Liver (tissue), 9 donors: ENCODE results near the gene OR2S2. TPM values are rescaled to one million over a fixed set of nuclear protein-coding genes. Genes with fewer than 3 reads are reported as not detected.

Experiments used
- DNase-seq: peaks from one replicate; pipeline ENCODE4 v3.0.0-alpha.2; 2017; ENCODE audit warnings: low spot score
- H3K27ac ChIP-seq, 2 donors: one replicate each; pipeline ENCODE4 v1.7.0; 2013; ENCODE audit warnings: inconsistent platforms in 2 of 2, low read length in 2 of 2, control low read depth in 1 of 2, low read depth in 1 of 2, mild to moderate bottlenecking in 1 of 2
- H3K27me3 ChIP-seq, 4 donors: one replicate each; pipeline versions ENCODE4 v1.6.1 to v1.7.0; 2013; ENCODE audit warnings: low read length in 3 of 4, inconsistent platforms in 1 of 4, mild to moderate bottlenecking in 1 of 4, moderate library complexity in 1 of 4; ENCODE audit not compliant: control insufficient read depth in 4 of 4, insufficient read depth in 4 of 4
- H3K36me3 ChIP-seq, 4 donors: one replicate each; pipeline versions ENCODE4 v1.6.1 to v1.7.0; 2013; ENCODE audit warnings: low read length in 3 of 4, mild to moderate bottlenecking in 3 of 4, low read depth in 1 of 4, moderate library complexity in 1 of 4; ENCODE audit not compliant: control insufficient read depth in 4 of 4, insufficient read depth in 3 of 4
- H3K4me1 ChIP-seq, 4 donors: one replicate each; pipeline versions ENCODE4 v1.6.1 to v1.7.0; 2013; ENCODE audit warnings: low read length in 3 of 4, mild to moderate bottlenecking in 3 of 4, moderate library complexity in 1 of 4; ENCODE audit not compliant: control insufficient read depth in 4 of 4, insufficient read depth in 4 of 4
- H3K4me3 ChIP-seq, 3 donors: one replicate each; pipeline versions ENCODE4 v1.6.1 to v1.7.0; 2013; ENCODE audit warnings: low read length in 3 of 3, control low read depth in 1 of 3, low read depth in 1 of 3, mild to moderate bottlenecking in 1 of 3
- H3K9ac ChIP-seq, 2 donors: one replicate each; pipeline ENCODE4 v1.7.0; 2013; ENCODE audit warnings: low read length in 2 of 2, mild to moderate bottlenecking in 2 of 2, moderate library complexity in 2 of 2, control low read depth in 1 of 2, low read depth in 1 of 2
- H3K9me3 ChIP-seq, 4 donors: one replicate each; pipeline versions ENCODE4 v1.6.1 to v1.7.0; 2013; ENCODE audit warnings: low read length in 3 of 4; ENCODE audit not compliant: control insufficient read depth in 4 of 4
- CTCF ChIP-seq: fragments of 150-350 bp; IDR thresholded peaks from 2 replicates; pipeline ENCODE4 v1.5.1; 2017; ENCODE audit warnings: improper control_type of control experiment, low read depth, low read length; ENCODE audit not compliant: missing input control
- EGR1 ChIP-seq, 2 donors: IDR thresholded peaks; 2 replicates each; pipeline ENCODE4 v1.6.1; 2016 to 2018; ENCODE audit warnings: antibody characterized with exemption in 2 of 2, low read depth in 2 of 2
- FOXA1 ChIP-seq: IDR thresholded peaks from 2 replicates; pipeline ENCODE4 v1.6.1; 2016; ENCODE audit warnings: antibody characterized with exemption
- FOXA2 ChIP-seq: IDR thresholded peaks from 2 replicates; pipeline ENCODE4 v1.6.1; 2016; ENCODE audit warnings: antibody characterized with exemption
- GABPA ChIP-seq, 2 donors: IDR thresholded peaks in 1 of 2; conservative IDR thresholded peaks in 1 of 2; 2 replicates each; pipeline ENCODE4 v1.6.1; 2016; ENCODE audit warnings: antibody characterized with exemption in 2 of 2, mild to moderate bottlenecking in 1 of 2, moderate library complexity in 1 of 2
- HNF4A ChIP-seq, 2 donors: conservative IDR thresholded peaks; 2 replicates each; pipeline ENCODE4 v1.6.1; 2016; ENCODE audit warnings: antibody characterized with exemption in 2 of 2, mild to moderate bottlenecking in 2 of 2
- HNF4G ChIP-seq: IDR thresholded peaks from 2 replicates; pipeline ENCODE4 v1.6.1; 2016; ENCODE audit warnings: antibody characterized with exemption
- JUND ChIP-seq, 2 donors: IDR thresholded peaks; 2 replicates each; pipeline ENCODE4 v1.6.1; 2016; ENCODE audit warnings: antibody characterized with exemption in 2 of 2
- NR2F2 ChIP-seq: IDR thresholded peaks from 2 replicates; pipeline ENCODE4 v1.6.1; 2016; ENCODE audit warnings: antibody characterized with exemption
- RAD21 ChIP-seq, 2 donors: IDR thresholded peaks; 2 replicates each; pipeline ENCODE4 v1.6.1; 2016; ENCODE audit warnings: antibody characterized with exemption in 2 of 2, mild to moderate bottlenecking in 2 of 2
- RXRA ChIP-seq, 2 donors: IDR thresholded peaks; 2 replicates each; pipeline ENCODE4 v1.6.1; 2017 to 2018; ENCODE audit warnings: antibody characterized with exemption in 2 of 2, mild to moderate bottlenecking in 1 of 2
- SP1 ChIP-seq: IDR thresholded peaks from 2 replicates; pipeline ENCODE4 v1.6.1; 2018; ENCODE audit warnings: antibody characterized with exemption, mild to moderate bottlenecking
- TAF1 ChIP-seq: conservative IDR thresholded peaks from 2 replicates; pipeline ENCODE4 v1.6.1; 2016; ENCODE audit warnings: antibody characterized with exemption, mild to moderate bottlenecking
- YY1 ChIP-seq: IDR thresholded peaks from 2 replicates; pipeline ENCODE4 v1.6.1; 2016; ENCODE audit warnings: antibody characterized with exemption, mild to moderate bottlenecking
- ZBTB33 ChIP-seq: IDR thresholded peaks from 2 replicates; pipeline ENCODE4 v1.6.1; 2016; ENCODE audit warnings: antibody characterized with exemption
- WGBS: extraction: QIAGEN DNeasy Blood & Tissue Kit; methylation state at CpG from one replicate; pipeline ENCODE4 v1.1.7; 2013; 5-methylcytosine and 5-hydroxymethylcytosine counted together
- polyA plus RNA-seq, 2 donors: library from polyadenylated mRNA; stranded (reverse) in 1 of 2; unstranded in 1 of 2; fragments of 200-250 nt in 1 of 2; fragments of >200 nt in 1 of 2; fragmentation: Nextera tagmentation in 1 of 2; extraction: Ambion mirVana in 1 of 2; gene quantifications; one replicate each; pipeline versions ENCODE4 v1.2.1 to v1.2.3, GENCODE V29; 2013 to 2015
- total RNA-seq, 2 donors: library from RNA; depleted of rRNA; stranded (reverse); fragments of >200 nt; gene quantifications; one replicate each; pipeline ENCODE4 v1.2.3, GENCODE V29; 2014
- TF ChIP-seq, protein P1 (sequence below): IDR thresholded peaks from 2 replicates; pipeline ENCODE4 v1.6.1; 2016; ENCODE audit warnings: antibody characterized with exemption, mild to moderate bottlenecking
- TF ChIP-seq, protein P2 (sequence below): IDR thresholded peaks from 2 replicates; pipeline ENCODE4 v1.6.1; 2016; ENCODE audit warnings: antibody characterized with exemption
- TF ChIP-seq, protein P3 (sequence below): IDR thresholded peaks from 2 replicates; pipeline ENCODE4 v1.6.1; 2016; ENCODE audit warnings: antibody characterized with exemption
- donor health status: healthy.
- donor health status: healthy.
- donor health status: healthy.
- donor health status: healthy.
- donor health status: healthy.

OR2S2 gene
- total RNA-seq, result not detected
- polyA plus RNA-seq, result not detected

DNA sequence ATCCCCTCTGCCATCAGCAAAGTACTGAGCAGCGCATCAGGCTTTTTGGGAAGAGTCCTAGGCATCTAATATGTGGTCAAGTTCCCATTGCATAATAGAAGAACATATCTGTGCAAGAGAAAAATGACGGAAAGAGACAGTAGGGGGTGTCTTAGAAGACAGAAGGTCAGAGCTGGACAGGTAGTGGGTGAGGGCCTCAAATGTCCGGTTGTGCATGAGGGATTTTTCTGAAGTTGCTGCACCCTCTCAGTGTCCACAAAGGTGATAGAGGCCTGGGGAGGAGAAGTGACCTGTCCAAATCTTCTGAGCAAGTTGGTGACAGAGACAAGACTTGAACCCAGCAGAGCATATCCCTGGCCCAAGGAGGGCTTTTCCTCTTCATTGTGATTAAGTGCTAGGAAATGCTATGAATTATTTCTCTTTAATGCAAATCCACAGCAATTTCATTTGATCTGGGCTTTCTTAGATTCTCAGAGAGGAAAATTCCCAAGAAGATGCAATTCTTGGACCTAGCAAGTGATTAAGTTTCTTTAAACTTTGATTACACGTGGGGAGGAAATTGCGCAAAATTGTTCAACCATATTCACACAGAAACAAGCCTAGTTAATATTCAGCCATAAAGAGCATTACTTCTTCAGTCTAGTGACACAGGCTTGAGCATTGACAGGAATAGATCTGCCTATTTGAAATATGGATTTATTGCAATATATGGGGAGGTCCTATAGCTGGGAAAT lies at the start of gene OR2S2:
OR2S2 (minus strand) TSS at position 51 of the 734 bp plus-strand sequence. CDS start 56 bp downstream, outside the sequence.
- no peak for DNase-seq
- Histone ChIP-seq H3K4me1 (no peaks in the 10 kb centered on the region), H3K27ac (no peak within 1 kb of the TSS), H3K9me3 (no peaks in the 10 kb centered on the region), H3K36me3 (no peaks in the 10 kb centered on the region), H3K27me3 (no peaks in the 10 kb centered on the region), H3K4me3 (no peak within 1 kb of the TSS), H3K9ac (no peak within 1 kb of the TSS)
- 72% methylated on average over 5 of the region's 5 CpGs for WGBS
- TF ChIP-seq NR2F2, result no peak

DNA sequence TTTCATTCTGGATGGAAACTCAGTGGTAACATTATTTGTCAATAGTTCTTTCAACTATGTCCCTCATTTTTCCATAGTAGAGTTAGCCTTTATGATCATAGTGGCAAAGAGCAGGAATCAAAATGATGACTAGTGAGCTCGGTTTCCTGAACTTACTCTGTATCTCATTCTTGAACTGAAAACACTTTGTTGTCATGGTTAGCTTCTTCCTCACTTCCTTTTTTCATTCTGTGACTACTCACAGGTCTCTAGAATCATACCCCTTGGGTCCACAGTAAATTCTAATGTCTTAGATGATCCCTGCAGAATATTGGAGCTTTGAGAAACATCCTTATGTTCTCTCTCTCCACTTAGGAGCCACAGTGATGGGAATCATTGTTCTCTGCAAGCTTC lies 49.4 kb upstream of the OR2S2 start:
- DNase-seq, result no peak
- H3K9ac ChIP-seq, result no peak overlapping the region
- no peak overlapping the region for H3K27ac ChIP-seq
- 71% methylated on average over 1 of the region's 1 CpG for WGBS
- no peak overlapping the region for H3K4me3 ChIP-seq
- peaks cover 0 to 3% (median 1%) of the 10 kb centered on the region in 4 donors for H3K4me1 ChIP-seq
- TF ChIP-seq RAD21 (IDR thresholded peaks at IDR 0.05) (no peak), HNF4A (conservative IDR thresholded peaks at IDR 0.05) (no peak), SP1 (no peak), FOXA1 (no peak), GABPA (IDR thresholded peaks at IDR 0.05 in 1 of 2, conservative IDR thresholded peaks at IDR 0.05 in 1 of 2) (no peak), RXRA (IDR thresholded peaks at IDR 0.05) (no peak), YY1 (no peak), CTCF (no peak), NR2F2 (no peak), EGR1 (IDR thresholded peaks at IDR 0.05; ENCODE audit: low read depth in 2 of 2) (no peak), JUND (IDR thresholded peaks at IDR 0.05) (no peak), FOXA2 (no peak), TAF1 (no peak), ZBTB33 (no peak), HNF4G (no peak)
- TF ChIP-seq, protein P1, sequence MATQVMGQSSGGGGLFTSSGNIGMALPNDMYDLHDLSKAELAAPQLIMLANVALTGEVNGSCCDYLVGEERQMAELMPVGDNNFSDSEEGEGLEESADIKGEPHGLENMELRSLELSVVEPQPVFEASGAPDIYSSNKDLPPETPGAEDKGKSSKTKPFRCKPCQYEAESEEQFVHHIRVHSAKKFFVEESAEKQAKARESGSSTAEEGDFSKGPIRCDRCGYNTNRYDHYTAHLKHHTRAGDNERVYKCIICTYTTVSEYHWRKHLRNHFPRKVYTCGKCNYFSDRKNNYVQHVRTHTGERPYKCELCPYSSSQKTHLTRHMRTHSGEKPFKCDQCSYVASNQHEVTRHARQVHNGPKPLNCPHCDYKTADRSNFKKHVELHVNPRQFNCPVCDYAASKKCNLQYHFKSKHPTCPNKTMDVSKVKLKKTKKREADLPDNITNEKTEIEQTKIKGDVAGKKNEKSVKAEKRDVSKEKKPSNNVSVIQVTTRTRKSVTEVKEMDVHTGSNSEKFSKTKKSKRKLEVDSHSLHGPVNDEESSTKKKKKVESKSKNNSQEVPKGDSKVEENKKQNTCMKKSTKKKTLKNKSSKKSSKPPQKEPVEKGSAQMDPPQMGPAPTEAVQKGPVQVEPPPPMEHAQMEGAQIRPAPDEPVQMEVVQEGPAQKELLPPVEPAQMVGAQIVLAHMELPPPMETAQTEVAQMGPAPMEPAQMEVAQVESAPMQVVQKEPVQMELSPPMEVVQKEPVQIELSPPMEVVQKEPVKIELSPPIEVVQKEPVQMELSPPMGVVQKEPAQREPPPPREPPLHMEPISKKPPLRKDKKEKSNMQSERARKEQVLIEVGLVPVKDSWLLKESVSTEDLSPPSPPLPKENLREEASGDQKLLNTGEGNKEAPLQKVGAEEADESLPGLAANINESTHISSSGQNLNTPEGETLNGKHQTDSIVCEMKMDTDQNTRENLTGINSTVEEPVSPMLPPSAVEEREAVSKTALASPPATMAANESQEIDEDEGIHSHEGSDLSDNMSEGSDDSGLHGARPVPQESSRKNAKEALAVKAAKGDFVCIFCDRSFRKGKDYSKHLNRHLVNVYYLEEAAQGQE, result no peak
- TF ChIP-seq, protein P2, sequence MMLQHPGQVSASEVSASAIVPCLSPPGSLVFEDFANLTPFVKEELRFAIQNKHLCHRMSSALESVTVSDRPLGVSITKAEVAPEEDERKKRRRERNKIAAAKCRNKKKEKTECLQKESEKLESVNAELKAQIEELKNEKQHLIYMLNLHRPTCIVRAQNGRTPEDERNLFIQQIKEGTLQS, result no peak
- TF ChIP-seq, protein P3, sequence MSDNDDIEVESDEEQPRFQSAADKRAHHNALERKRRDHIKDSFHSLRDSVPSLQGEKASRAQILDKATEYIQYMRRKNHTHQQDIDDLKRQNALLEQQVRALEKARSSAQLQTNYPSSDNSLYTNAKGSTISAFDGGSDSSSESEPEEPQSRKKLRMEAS, result no peak
- H3K36me3 ChIP-seq, result no peaks in the 10 kb centered on the region
- no peaks in the 10 kb centered on the region for H3K9me3 ChIP-seq
- H3K27me3 ChIP-seq, result peaks cover 0 to 2% (median 0%) of the 10 kb centered on the region in 4 donors
